K562 (cell line): Measurements from ENCODE around the gene DLX2. TPM values are rescaled to one million over a fixed set of nuclear protein-coding genes. Genes with fewer than 3 reads are reported as not detected.

ENCODE experiments used
- DACH1 ChIP-seq: fragments of 450-650 bp; IDR thresholded peaks from 2 replicates; pipeline ENCODE4 v1.6.1; 2018; ENCODE audit not compliant: partially characterized antibody
- DLX4 ChIP-seq: fragments of 250-450 bp; sonication (Bioruptor Pico); IDR thresholded peaks from 2 replicates; pipeline ENCODE4 v1.6.1; 2021; ENCODE audit warnings: mild to moderate bottlenecking
- E4F1 ChIP-seq: fragments of 250-450 bp; sonication (Bioruptor Pico); IDR thresholded peaks from 2 replicates; pipeline ENCODE4 v1.5.0; 2021; ENCODE audit warnings: mild to moderate bottlenecking, borderline replicate concordance
- EHMT2 ChIP-seq: fragments of 450-650 bp; IDR thresholded peaks from 2 replicates; pipeline ENCODE4 v1.6.1; 2018; ENCODE audit warnings: antibody characterized with exemption
- ELF4 ChIP-seq: fragments of 450-650 bp; formaldehyde crosslinking; IDR thresholded peaks from 2 replicates; pipeline ENCODE4 v1.4.0; 2022; ENCODE audit warnings: missing genetic modification characterization
- HDAC6 ChIP-seq: IDR thresholded peaks from 2 replicates; pipeline ENCODE4 v1.6.1; 2012; ENCODE audit warnings: low read depth, mild to moderate bottlenecking, control low read depth, inconsistent platforms, low read length, moderate library complexity
- HIVEP1 ChIP-seq: fragments of 250-450 bp; sonication (Bioruptor Pico); IDR thresholded peaks from 2 replicates; pipeline ENCODE4 v1.4.0; 2020; ENCODE audit warnings: mild to moderate bottlenecking
- HNRNPLL ChIP-seq: fragments of 200-400 bp; formaldehyde crosslinking; IDR thresholded peaks from 2 replicates; pipeline ENCODE4 v1.6.1; 2017; ENCODE audit warnings: low read length, low read depth, mild to moderate bottlenecking; ENCODE audit not compliant: poor library complexity, severe bottlenecking
- KDM5B ChIP-seq: fragments of 200-600 bp; sonication (generic); IDR thresholded peaks from 2 replicates; pipeline ENCODE4 v1.6.1; 2012; ENCODE audit warnings: low read depth, mild to moderate bottlenecking, moderate library complexity, low read length, control low read depth, inconsistent platforms; ENCODE audit not compliant: insufficient replicate concordance
- KLF1 ChIP-seq: fragments of 450-650 bp; IDR thresholded peaks from 2 replicates; pipeline ENCODE4 v1.6.1; 2016; ENCODE audit warnings: missing genetic modification characterization, missing compliant biosample characterization
- LARP7 ChIP-seq: fragments of 450-650 bp; IDR thresholded peaks from 2 replicates; pipeline ENCODE4 v1.6.1; 2016
- LEF1 ChIP-seq: fragments of 450-650 bp; IDR thresholded peaks from 2 replicates; pipeline ENCODE4 v1.6.1; 2016; ENCODE audit warnings: mild to moderate bottlenecking
- NCOA4 ChIP-seq: fragments of 450-650 bp; IDR thresholded peaks from 2 replicates; pipeline ENCODE4 v1.6.1; 2018; ENCODE audit warnings: mild to moderate bottlenecking; ENCODE audit not compliant: partially characterized antibody
- POLR2AphosphoS2 ChIP-seq: IDR thresholded peaks from 2 replicates; pipeline ENCODE4 v1.6.1; 2012; ENCODE audit warnings: low read length, improper control_type of control experiment
- POU5F1 ChIP-seq: fragments of 150-350 bp; IDR thresholded peaks from 2 replicates; pipeline ENCODE4 v1.6.1; 2014; ENCODE audit warnings: borderline replicate concordance, low read length, low read depth, mild to moderate bottlenecking; ENCODE audit not compliant: partially characterized antibody
- RBBP5 ChIP-seq: fragments of 200-600 bp; sonication (generic); IDR thresholded peaks from 2 replicates; pipeline ENCODE4 v1.6.1; 2012; ENCODE audit warnings: borderline replicate concordance, mild to moderate bottlenecking, low read length, control low read depth, inconsistent platforms; ENCODE audit not compliant: insufficient read depth, poor library complexity, severe bottlenecking
- SNRNP70 ChIP-seq: fragments of 200-400 bp; formaldehyde crosslinking; optimal IDR thresholded peaks from 2 replicates; pipeline ENCODE3; 2017; ENCODE audit warnings: low read depth, low read length
- ZBTB33 ChIP-seq: sonication (generic); formaldehyde crosslinking; IDR thresholded peaks from 2 replicates; pipeline ENCODE4 v1.8.1; 2023; ENCODE audit warnings: mild to moderate bottlenecking, missing genetic modification reagents
- ZNF140 ChIP-seq: fragments of 250-450 bp; sonication (Bioruptor Pico); IDR thresholded peaks from 2 replicates; pipeline ENCODE4 v1.8.0; 2021; ENCODE audit warnings: moderate library complexity, mild to moderate bottlenecking, inconsistent platforms
- ZNF584 ChIP-seq: fragments of 200-800 bp; sonication (Bioruptor generic); IDR thresholded peaks from 2 replicates; pipeline ENCODE4 v1.6.1; 2016; ENCODE audit warnings: low read depth, mild to moderate bottlenecking, missing genetic modification characterization, missing compliant biosample characterization
- ZNF644 ChIP-seq: fragments of 200-800 bp; sonication (Bioruptor generic); IDR thresholded peaks from 2 replicates; pipeline ENCODE4 v1.6.1; 2016; ENCODE audit warnings: low read depth, missing genetic modification characterization, missing compliant biosample characterization
- ZNF75A ChIP-seq: fragments of 450-650 bp; formaldehyde crosslinking; IDR thresholded peaks from 2 replicates; pipeline ENCODE4 v1.4.0; 2020; ENCODE audit warnings: mild to moderate bottlenecking
- ZNF77 ChIP-seq: fragments of 250-450 bp; sonication (Bioruptor Pico); IDR thresholded peaks from 2 replicates; pipeline ENCODE4 v1.5.0; 2020
- polyA plus RNA-seq, 8 experiments: library from polyadenylated mRNA; depleted of rRNA in 4 of 8; stranded (reverse) in 5 of 8; unstranded in 3 of 8; fragments of >200 nt; fragmentation: Nextera tagmentation in 2 of 8; fragmentation: Illumina TruSeq in 1 of 8; extraction: Ambion mirVana in 2 of 8; extraction: Trizol in 1 of 8; gene quantifications; 2 replicates each; pipeline versions ENCODE4 v1.2.1 to v1.2.3, GENCODE V29; 2011 to 2014; ENCODE audit warnings: inconsistent platforms in 1 of 8, missing spikeins in 1 of 8
- total RNA-seq, 7 experiments: library from RNA; depleted of rRNA in 6 of 7; stranded (reverse); fragments of >200 nt in 6 of 7; fragmentation: Illumina TruSeq in 2 of 7; extraction: Trizol in 2 of 7; gene quantifications; 2 replicates each; pipeline versions ENCODE4 v1.2.1 to v1.2.3, GENCODE V29; 2011 to 2021; ENCODE audit warnings: low replicate concordance in 1 of 7

DLX2 gene
- total and polyA plus RNA-seq, 9 of the 15 experiments (the other 6 are each of a cell fraction or from before 2014, with no cell fraction given): 0.14 to 4.3 (median 0.86) TPM

DNA sequence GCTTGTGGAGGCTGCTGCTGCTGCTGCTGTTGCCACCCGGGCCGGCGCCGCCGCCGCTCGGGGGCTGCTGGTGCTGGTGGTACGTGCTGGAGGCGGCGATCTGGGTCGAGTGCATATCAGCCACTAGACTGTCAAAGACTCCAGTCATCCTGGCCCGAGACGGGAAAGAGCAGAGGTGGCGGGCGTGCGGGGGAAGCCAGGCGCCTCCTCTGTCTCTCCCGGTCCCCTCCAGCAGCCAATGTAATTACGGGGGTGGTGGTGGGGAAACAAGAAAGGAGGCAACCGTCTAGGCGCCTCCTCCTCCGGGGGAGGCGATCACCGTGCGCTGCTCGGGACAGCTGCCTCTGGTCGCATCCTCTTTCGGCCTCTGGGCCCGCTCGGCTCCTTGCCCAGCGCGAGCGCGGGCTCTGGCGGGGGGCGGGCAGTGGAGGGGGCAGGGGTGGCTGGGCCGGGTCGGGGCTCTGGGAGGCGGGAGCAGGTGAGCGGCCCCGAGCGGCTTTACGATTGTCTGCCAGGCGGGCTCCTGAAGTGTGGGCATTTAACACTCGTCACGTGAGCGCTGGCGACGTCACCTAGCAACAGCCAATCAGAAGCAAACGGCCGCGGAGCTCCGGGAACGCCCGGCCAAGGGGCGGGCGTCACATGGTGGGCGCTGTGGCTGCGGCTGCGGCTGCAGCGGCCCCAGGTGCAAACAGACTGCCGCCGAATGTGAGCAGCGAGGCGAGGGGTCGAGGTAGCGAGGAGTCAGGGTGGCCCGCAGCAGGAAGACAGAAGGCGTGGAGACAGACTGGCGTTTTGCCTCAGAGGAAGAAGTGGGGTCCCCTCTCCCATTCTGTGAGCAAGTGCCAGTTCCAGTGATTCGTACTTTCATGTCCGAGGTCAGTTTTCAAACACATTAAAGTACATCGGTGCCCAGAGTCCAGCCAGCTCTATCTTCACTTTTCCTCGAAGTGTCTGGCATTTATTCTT is at the start of gene DLX2 (continued):
- TF ChIP-seq HNRNPLL: no peak
- TF ChIP-seq LEF1: no peak
- no peak for TF ChIP-seq HDAC6
- peak; percentile 25 for TF ChIP-seq KDM5B
- no peak for TF ChIP-seq ZNF75A (CRISPR knock-in tag)
- no peak for TF ChIP-seq DACH1
- no peak for TF ChIP-seq E4F1 (CRISPR knock-in tag)
- TF ChIP-seq ZNF584: 0 out of 2 replicates have a peak, but pooled peaks have one; percentile 15
- no peak for TF ChIP-seq HIVEP1 (CRISPR knock-in tag)
- no peak for TF ChIP-seq ZNF140
- TF ChIP-seq POU5F1: no peak
- no peak for TF ChIP-seq LARP7
- TF ChIP-seq DLX4: no peak
- no peak for TF ChIP-seq SNRNP70
- TF ChIP-seq EHMT2: no peak
- peak; percentile 48 for TF ChIP-seq RBBP5
- TF ChIP-seq POLR2AphosphoS2: no peak
- no peak for TF ChIP-seq ZNF644
- TF ChIP-seq KLF1 (tag): no peak; the same call in 1 of the 2 replicates
- no peak for TF ChIP-seq NCOA4
- TF ChIP-seq ZNF77 (CRISPR knock-in tag): no peak
- 0 out of 2 replicates have a peak, but pooled peaks have one; percentile 10 for TF ChIP-seq ZBTB33 (CRISPR knock-in tag)
- no peak for TF ChIP-seq ELF4 (CRISPR knock-in tag)
